Transverse colon (tissue), 4 donors: ENCODE results near the gene TAS1R2.
"Not testable (repeated sequence)": the region's sequence is repeated elsewhere in the genome, so short reads cannot be mapped to it uniquely, and the experiment has no call there.

Experiments used
- EP300 ChIP-seq: sonication (generic); formaldehyde crosslinking; IDR thresholded peaks from one replicate; pipeline ENCODE4 v1.6.1; 2017; ENCODE audit warnings: antibody characterized with exemption, low read depth
- POLR2A ChIP-seq: fragments of 450-650 bp; IDR thresholded peaks from one replicate; pipeline ENCODE4 v1.6.1; 2016; ENCODE audit warnings: antibody characterized with exemption, mild to moderate bottlenecking, moderate library complexity
- POLR2AphosphoS5 ChIP-seq, 3 donors: sonication (generic); formaldehyde crosslinking; IDR thresholded peaks; one replicate each; pipeline ENCODE4 v1.6.1; 2016; ENCODE audit warnings: antibody characterized with exemption in 3 of 3
- TF ChIP-seq, protein P1 (sequence below), 5 experiments: fragments of 200-600 bp in 3 of 5; fragments of 450-650 bp in 2 of 5; sonication (generic) in 3 of 5; IDR thresholded peaks; 1 replicate in 2 of 5; 2 replicates in 3 of 5; pipeline ENCODE4 v1.5.1; 2016 to 2017; ENCODE audit warnings: antibody characterized with exemption in 5 of 5, inconsistent platforms in 3 of 5, mild to moderate bottlenecking in 2 of 5, moderate library complexity in 1 of 5

- TF ChIP-seq, protein P1, sequence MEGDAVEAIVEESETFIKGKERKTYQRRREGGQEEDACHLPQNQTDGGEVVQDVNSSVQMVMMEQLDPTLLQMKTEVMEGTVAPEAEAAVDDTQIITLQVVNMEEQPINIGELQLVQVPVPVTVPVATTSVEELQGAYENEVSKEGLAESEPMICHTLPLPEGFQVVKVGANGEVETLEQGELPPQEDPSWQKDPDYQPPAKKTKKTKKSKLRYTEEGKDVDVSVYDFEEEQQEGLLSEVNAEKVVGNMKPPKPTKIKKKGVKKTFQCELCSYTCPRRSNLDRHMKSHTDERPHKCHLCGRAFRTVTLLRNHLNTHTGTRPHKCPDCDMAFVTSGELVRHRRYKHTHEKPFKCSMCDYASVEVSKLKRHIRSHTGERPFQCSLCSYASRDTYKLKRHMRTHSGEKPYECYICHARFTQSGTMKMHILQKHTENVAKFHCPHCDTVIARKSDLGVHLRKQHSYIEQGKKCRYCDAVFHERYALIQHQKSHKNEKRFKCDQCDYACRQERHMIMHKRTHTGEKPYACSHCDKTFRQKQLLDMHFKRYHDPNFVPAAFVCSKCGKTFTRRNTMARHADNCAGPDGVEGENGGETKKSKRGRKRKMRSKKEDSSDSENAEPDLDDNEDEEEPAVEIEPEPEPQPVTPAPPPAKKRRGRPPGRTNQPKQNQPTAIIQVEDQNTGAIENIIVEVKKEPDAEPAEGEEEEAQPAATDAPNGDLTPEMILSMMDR (IDR thresholded peaks at IDR 0.05): not testable (repeated sequence)
- TF ChIP-seq POLR2A; EP300; POLR2AphosphoS5 (IDR thresholded peaks at IDR 0.05): not testable (repeated sequence)
Measured at GRCh38 chr1:18847723-18848122, 11.7 kb downstream of the TAS1R2 start.
